HG03575 (cell line): ENCODE measurements around the gene POLR2I.
"Not testable (repeated sequence)": the region's sequence is repeated elsewhere in the genome, so short reads cannot be mapped to it uniquely, and the experiment has no call there.

Source experiments
- ATAC-seq: cut with Tn5 transposase; IDR thresholded peaks from one replicate; pipeline ENCODE4 v1.9.1; 2021; ENCODE audit not compliant: unreplicated experiment, insufficient number of reproducible peaks, low FRiP score; ENCODE audit errors: extremely low read depth

The POLR2I gene

DNA sequence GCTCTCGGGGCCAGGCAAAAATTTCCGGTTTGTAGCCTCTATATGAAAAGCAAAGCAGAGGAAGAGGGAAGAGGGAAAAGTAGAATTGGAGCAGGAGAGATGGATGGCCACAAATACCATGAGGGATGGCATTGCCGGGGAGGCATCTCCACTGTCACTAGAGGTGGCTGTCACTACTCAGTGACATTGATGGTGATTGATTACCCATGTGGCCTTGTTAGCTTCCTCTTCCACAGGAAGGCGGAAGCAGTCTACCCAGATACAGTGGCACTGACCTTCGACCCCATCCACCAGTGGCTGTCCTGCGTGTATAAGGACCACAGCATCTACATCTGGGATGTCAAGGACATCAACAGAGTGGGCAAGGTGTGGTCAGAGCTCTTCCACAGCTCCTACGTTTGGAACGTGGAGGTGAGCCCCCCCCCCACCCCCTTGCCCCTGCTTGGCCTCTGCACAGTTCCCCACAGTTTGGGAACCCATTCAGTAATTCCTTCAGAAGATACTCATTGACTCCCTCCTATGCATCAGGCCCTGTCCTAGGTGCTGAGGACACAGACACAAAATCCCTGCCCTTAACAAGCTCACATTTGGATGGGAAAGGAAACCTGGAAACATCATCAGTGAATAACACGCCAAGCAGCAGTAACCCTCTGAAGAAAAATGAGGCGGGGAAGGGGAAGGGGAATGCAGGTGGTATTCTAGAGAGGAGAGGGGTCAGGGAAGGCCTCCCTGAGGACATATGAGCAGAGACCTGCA lies 41.4 kb downstream of the POLR2I start:
- ATAC-seq, result no peak

DNA sequence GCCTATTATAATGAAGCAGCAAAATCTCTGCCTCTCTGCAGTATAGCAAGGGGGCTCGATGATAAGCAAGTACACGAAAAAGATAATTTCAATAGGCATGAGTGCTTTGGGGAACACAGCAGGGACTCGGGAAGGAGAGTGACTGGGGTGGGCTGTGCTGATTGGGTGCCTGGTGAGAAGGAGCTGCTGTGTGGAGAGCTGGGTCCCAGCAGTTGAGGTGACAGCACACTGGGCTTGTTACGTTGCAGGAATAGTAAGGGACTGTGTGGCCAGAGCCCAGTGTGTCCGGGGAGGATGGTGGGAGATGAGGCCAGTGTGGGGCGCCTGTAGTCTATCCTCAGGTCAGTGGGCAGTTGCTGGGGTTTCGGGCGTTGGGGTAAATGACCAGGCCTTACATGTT lies 42.6 kb downstream of the POLR2I start:
- ATAC-seq, result no peak

DNA sequence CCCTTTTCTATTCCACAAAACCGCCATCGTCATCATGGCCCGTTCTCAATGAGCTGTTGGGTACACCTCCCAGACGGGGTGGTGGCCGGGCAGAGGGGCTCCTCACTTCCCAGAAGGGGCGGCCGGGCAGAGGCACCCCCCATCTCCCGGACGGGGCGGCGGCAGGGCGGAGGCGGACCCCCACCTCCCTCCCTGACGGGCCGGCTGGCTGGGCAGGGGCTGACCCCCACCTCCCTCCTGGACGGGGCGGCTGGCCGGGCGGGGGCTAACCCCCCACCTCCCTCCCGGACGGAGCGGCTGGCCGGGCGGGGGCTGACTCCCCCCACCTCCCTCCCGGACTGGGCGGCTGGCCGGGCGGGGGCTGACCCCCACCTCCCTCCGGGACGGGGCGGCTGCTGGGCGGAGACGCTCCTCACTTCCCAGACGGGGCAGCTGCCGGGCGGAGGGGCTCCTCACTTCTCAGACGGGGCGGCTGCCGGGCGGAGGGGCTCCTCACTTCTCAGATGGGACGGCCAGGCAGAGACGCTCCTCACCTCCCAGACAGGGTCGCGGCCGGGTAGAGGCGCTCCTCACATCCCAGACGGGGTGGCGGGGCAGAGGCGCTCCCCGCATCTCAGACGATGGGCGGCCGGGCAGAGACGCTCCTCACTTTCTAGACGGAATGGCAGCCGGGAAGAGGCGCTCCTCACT lies 45.7 kb downstream of the POLR2I start:
- ATAC-seq, result not testable (repeated sequence)

DNA sequence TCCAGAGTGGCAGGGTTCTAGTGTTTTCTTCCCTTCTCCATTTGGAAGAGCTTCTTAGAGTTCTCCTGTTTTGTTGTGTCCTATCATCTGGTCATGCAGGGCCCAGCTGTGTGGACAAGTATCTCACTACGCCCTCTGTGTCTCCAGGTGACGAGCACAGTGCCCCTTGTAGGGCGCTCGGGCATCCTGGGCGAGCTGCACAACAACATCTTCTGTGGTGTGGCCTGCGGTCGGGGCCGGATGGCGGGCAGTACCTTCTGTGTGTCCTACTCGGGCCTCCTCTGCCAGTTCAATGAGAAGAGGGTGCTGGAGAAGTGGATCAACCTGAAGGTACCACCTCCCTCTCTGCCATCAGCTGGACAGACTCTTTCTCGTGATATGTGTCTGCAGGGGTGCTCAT lies 47.0 kb downstream of the POLR2I start:
- no peak for ATAC-seq

DNA sequence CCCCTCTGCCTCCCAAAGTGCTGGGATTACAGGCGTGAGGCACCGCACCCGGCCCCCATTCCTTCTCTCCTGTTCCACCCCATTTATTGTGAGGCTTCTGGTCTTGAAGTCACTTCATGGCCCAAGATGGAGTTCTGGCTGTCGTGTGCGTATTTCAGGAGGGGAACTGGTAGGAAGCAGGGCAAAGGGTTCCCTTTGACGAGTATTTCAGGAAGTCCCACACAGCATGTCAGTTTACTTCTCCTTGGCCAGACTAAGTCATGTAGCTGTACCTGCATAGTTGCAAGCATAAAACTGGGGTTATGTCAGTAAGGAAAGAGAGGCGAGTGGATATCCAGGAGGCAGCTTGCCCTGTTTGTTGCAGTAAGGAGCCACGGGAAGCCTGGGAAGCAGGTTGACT lies 49.8 kb downstream of the POLR2I start:
- ATAC-seq, result no peak
